ENCODE measurements around the gene KLHL13.
A peak's percentile ranks its signal among the peaks of the same experiment; 100 is the strongest.
"Not testable (repeated sequence)": the region's sequence is repeated elsewhere in the genome, so short reads cannot be mapped to it uniquely, and the experiment has no call there.

The KLHL13 gene

GRCh38 chrX:117992192-117992723, 124.4 kb downstream of the KLHL13 start:
- no peak for DNase-seq (ENCODE audit: low read depth, low spot score)

DNA sequence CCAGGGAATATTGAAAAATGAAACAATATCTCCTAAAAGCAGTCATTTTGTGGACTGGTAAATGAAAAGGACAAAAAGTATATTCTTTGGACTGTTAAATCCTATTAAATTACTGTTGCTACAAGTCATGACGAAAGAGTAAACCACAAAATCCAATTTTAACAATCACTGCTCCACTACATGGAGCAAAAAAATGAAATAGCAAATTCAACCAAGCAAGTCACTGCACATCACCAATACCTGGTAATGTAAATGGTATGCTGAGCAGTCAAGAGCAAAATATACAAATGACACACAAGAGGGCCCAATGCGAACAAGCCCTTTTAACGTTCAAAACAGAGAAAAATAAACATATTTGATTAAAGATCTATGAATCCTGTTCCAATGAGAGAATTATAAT, 126.2 kb downstream of the KLHL13 start:
- DNase-seq (ENCODE audit: low read depth, low spot score), result no peak

DNA sequence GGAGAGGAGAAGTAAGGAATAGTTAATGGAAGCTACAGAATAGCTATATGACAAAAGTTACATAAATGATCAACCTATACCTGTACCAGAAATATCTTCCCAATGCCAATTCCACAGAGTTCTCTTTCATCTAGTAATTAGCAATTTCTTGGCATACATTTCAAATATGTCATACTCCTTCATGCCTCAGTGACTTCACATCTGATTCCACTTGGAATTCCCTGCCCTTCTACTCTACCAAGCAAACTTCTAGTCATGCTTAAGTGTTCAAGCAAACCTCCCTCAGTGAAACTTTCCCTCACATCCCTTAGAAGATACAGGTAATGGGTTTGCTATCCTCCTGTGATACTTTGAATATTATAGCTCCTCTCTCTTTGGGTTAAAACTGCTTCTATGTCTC, 127.1 kb downstream of the KLHL13 start:
- no peak for DNase-seq (ENCODE audit: low read depth, low spot score)

DNA sequence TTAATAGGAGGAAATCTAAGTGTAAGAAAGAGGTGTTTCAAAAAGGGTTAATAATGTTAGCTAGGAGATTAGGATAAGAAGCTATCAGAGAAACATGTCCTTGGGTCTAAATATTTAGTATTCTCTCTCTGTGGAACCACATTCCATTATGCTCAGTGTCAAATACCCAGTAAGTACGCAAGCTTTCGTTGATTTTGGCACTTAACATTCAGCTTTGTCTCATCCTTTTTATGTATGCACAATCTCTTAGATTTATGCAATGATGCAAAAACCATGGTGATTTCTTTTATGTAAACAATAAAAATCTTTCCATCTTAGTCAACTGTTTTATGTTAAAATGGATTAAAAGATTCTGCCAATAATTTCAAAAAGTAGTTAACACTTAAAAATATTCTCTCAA, 129.2 kb downstream of the KLHL13 start:
- DNase-seq (ENCODE audit: low read depth, low spot score), result no peak

GRCh38 chrX:117985241-117985640, 131.4 kb downstream of the KLHL13 start:
- no peak for DNase-seq (ENCODE audit: low read depth, low spot score)

GRCh38 chrX:117982694-117983392, 133.8 kb downstream of the KLHL13 start:
- no peak for DNase-seq (ENCODE audit: low read depth, low spot score)

DNA sequence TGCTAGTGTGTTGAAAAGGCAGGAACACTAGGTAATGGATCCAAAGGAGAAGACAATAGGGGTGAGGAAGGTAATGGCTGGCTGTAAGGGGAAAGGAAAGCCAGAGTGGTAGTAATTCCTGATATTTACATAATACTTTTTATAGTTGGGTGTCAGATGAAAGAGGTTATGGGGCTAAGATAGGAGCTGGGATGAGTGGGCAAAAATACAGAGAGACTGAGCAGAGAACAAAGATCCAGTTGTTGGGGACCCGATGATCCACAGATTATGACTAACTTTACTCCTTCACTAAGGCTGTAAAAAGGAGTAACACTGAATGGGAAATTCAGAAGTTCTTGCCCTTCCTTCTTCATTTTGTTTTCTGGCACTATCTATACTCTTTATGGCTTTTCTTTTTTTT, 138.2 kb downstream of the KLHL13 start:
- DNase-seq (ENCODE audit: low read depth, low spot score), result no peak

DNA sequence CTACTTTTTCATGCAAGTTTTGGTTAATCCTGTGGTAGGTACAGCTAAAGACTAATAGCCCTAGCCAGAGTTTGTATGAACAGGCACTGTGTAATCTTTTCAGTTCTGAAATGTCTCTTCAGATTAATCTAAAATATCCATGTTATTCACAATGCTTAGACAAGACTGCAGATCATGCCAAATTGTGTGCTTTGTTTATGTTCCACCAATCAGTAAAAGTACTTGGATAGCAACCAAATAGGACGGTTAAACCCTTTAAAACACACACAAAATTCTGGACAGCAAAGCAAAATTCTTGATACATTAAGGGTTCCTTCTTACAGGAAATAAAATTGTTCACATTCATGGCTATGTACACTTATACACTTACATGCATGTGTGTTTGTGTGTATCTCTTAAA, 139.1 kb downstream of the KLHL13 start:
- DNase-seq (ENCODE audit: low read depth, low spot score), result no peak

GRCh38 chrX:117973110-117973807, 143.4 kb downstream of the KLHL13 start:
- no peak for DNase-seq (ENCODE audit: low read depth, low spot score)

DNA sequence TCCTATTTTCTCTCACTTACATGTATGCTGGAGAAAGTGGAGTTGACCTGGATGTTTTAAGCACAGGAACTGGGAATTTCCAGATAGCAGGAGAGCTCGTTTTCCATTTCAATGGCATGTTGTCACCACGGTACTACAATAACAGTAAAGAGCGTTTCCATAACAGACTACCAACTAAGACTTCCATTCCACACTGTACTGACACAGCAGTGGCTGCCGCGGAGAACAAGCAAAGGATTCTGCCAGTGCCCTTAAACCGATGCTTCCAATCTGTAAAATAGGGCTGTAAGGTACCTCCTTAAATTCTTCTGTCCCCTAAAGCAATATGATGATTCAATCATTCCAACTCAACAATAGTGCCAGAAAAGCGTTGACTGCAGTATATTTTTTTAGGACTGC, 143.9 kb downstream of the KLHL13 start:
- DNase-seq (ENCODE audit: low read depth, low spot score), result peak; percentile 15

GRCh38 chrX:117969782-117970181, 146.8 kb downstream of the KLHL13 start:
- no peak for DNase-seq (ENCODE audit: low read depth, low spot score)

- no peak for DNase-seq (ENCODE audit: low read depth, low spot score)
Measured at GRCh38 chrX:117969328-117969727, 147.3 kb downstream of the KLHL13 start.

DNA sequence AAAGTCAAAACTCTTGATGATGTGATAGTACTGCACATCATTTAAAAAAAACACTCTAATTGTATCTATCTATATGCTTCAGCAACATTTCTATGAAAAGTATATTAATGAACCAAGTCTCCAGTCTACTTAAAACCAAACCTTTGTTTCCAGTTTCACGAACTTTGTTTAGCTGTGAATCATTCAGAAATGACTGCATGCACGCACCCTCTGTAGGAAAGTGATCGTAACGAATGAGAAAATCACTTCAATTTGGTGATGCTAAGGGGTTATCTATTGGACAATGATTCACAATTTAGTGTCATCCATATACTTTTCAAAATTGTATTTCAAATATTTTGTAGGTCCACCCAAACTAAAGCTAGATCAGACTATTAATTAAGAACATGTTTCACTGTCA, 157.6 kb downstream of the KLHL13 start:
- DNase-seq (ENCODE audit: low read depth, low spot score), result no peak

- no peak for DNase-seq (ENCODE audit: low read depth, low spot score)
Measured at GRCh38 chrX:117957128-117957527, 159.5 kb downstream of the KLHL13 start.

GRCh38 chrX:117939296-117939695, 177.3 kb downstream of the KLHL13 start:
- DNase-seq (ENCODE audit: low read depth, low spot score), result not testable (repeated sequence)

DNA sequence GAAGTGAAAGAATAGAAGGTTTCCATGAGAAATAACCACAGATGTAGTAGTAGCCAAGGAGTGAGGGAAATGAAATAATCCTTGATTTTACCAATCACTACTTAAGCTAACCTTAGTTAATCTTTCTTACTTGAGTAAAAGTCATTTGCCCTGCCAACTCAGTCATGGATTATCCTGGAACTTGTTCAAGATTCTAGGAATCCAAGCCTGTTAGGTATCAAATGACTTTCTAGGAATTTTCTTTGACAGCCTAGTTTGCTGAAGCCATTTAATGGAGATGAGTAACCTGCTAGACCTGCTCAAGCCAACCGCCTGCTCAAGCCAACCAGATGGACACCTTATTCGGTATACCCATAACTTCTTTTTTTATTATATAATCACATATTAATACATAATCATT, 180.5 kb downstream of the KLHL13 start:
- DNase-seq (ENCODE audit: low read depth, low spot score), result no peak

DNA sequence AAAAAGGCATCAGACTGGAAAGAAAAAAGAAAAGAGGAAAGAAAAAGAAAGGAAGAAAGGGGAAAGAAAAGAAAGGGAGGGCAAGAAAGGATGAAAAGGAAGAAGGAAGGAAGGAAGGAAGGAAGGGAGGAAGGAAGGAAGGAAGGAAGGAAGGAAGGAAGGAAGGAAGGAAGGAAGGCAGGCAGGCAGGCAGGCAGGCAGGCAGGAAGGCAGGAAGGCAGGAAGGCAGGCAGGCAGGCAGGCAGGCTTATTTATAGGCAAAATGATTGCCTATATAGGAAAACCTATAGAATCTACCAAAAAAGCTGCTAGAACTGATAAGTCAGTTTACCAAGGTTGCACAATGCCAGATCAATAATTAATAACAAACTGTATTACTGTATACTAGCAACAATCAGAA, 186.5 kb downstream of the KLHL13 start:
- not testable (repeated sequence) for DNase-seq (ENCODE audit: low read depth, low spot score)

DNA sequence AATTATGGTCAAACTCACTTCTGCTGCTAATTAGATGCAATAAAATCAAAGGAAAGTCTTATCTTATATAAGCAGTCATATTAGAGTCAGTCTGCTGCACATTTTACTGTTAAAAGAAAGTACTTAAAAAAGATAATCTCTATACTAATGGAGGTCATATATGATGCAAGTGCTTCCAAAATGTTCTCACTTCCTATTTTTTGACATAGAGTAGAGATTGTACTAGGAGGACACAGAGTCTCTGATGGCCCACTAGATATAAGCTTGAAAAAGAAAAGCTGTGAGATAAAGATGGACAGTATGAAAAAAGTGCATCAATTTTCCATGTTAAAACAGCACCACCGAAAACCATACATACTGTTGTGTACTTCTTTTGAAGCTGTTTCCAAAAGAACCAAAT, 196.9 kb downstream of the KLHL13 start:
- no peak for DNase-seq (ENCODE audit: low read depth, low spot score)

DNA sequence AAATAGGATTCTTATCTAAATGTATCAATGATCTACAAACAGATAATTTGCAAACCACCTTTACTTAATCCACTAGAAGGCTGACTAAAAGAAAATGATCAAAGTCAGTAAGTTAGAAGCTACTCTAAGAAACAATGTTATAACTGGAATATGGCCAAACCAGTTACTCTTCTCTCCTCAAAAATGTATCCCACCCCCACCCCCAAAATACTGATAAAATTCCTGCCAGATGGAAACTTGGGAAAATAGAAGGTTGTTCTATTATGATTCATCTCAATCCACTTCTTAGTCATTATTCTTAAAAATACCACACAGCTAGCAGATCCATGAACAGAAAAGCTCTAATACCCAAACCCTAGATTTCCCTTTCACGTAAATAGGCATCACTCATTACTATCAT, 206.4 kb downstream of the KLHL13 start:
- DNase-seq (ENCODE audit: low read depth, low spot score), result no peak

DNA sequence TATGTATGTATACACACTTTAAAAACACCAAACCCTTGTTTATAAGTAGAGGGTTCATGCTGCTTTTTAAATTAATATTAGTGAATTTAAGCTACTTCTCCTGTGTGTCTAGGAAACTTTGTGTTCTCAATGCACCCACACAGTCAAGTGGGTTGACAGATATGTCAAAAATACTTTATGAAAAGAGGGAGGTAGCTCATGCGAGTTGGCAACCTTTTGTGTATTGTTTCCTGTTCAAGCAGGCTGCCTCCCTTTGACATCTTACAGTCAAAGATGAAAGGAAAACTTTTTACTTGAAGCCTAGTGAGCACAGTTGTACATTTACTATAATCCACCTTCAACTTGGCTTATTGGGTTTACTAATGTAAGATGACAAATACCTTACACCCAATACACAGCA, 218.4 kb downstream of the KLHL13 start:
- no peak for DNase-seq (ENCODE audit: low read depth, low spot score)

GRCh38 chrX:117895418-117895817, 221.2 kb downstream of the KLHL13 start:
- no peak for DNase-seq (ENCODE audit: low read depth, low spot score)

DNA sequence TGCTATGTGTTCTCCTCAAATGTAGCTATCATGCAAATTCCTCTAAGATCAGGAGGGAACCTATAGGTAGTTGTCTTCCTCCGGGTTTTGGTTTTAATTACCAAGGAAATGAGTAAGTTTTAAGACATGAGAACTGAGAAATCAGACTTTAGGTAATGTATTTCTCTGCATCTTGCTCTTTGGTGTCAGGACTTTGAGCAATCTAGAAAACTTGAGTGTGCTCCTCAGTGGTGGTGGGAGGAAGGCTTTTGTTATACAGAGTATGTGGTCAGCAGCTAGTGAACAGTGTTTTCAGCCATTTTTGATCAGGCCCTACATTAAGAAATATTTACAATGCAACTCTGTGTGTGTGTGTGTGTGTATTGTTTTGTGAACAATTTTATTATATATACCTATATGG, 224.1 kb downstream of the KLHL13 start:
- DNase-seq (ENCODE audit: low read depth, low spot score), result no peak

GRCh38 chrX:117871796-117872195, 244.8 kb downstream of the KLHL13 start:
- DNase-seq (ENCODE audit: low read depth, low spot score), result no peak

Measured in iPS DF 19.7 (cell line).